DND-41 (cell line): ENCODE measurements around the gene DALRD3.

ENCODE experiments used
- EZH2 ChIP-seq: IDR thresholded peaks from 3 replicates; pipeline ENCODE4 v1.6.1; 2012; ENCODE audit warnings: borderline replicate concordance, low read depth, mild to moderate bottlenecking, moderate library complexity, low read length, inconsistent platforms; ENCODE audit not compliant: severe bottlenecking
- TF ChIP-seq, protein P1 (sequence below): IDR thresholded peaks from 2 replicates; pipeline ENCODE4 v1.5.1; 2012; ENCODE audit warnings: borderline replicate concordance, low read length, moderate library complexity, mild to moderate bottlenecking; ENCODE audit not compliant: poor library complexity, severe bottlenecking; ENCODE audit errors: extremely low read depth

DNA sequence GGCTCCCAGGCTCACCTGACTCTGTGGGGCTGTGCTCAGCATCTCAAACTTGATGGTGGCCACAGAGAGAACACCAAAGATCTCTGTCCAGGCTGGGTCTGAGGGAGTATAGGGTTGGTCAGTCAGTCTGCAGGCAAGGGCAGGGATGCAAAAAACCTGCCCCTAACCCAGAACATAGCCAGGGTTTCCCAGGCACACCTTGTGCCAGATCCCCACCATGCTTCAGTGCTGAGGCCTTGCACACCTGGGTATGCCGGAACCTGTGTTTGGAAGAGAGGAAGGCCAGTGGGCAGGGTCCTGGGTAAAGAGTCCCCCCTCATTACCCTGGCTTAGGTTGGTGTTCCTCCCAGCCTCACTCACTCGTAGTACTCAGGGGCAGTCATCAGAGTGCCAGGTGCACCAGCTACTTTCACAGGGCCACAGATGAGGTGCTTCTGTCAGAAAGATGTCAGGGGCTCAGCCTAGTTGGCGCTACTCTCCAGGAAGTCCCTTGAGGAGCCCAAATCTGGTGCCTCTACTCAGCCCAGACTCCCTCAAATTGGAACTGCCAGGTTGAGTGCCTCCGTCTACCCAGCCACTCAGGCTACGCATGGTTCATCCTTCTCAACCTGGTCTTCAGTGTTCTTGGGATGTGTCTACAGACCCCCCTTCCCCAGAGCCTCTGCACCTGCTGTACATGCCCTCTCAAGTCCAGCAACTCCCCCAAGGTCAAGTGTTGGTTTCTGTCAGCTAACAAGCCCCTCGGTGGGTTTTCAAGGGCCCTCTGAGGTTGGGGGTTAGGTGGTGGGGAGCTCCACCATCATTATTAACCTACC is 1.8 kb downstream of the DALRD3 start:
- TF ChIP-seq, protein P1, sequence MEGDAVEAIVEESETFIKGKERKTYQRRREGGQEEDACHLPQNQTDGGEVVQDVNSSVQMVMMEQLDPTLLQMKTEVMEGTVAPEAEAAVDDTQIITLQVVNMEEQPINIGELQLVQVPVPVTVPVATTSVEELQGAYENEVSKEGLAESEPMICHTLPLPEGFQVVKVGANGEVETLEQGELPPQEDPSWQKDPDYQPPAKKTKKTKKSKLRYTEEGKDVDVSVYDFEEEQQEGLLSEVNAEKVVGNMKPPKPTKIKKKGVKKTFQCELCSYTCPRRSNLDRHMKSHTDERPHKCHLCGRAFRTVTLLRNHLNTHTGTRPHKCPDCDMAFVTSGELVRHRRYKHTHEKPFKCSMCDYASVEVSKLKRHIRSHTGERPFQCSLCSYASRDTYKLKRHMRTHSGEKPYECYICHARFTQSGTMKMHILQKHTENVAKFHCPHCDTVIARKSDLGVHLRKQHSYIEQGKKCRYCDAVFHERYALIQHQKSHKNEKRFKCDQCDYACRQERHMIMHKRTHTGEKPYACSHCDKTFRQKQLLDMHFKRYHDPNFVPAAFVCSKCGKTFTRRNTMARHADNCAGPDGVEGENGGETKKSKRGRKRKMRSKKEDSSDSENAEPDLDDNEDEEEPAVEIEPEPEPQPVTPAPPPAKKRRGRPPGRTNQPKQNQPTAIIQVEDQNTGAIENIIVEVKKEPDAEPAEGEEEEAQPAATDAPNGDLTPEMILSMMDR = no peak
- TF ChIP-seq EZH2 = no peak
